ENCODE results near the gene ANKRD55.
"Not testable (repeated sequence)": the region's sequence is repeated elsewhere in the genome, so short reads cannot be mapped to it uniquely, and the experiment has no call there.

Gene ANKRD55

DNA sequence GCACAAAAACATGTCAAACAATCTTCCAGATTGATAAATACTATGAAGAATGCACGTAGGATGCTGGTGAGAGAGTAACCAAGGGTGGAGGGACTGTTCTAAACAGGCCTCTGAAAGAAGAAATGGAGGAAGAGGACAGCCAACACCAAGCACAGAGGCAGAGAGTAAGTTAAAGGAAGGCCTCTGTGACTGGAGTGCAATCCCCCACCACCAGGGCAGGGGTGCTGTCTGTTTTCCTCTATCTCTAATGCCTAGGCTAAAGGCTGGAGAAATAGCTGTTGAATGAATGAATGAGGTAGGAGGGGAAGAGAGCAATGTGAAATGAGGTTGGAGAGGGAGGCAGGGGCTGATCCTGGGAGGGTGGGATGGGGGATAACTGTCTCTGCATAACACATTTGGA lies 88.9 kb downstream of the ANKRD55 start:
- no peak for DNase-seq (ENCODE audit: low read depth)

DNA sequence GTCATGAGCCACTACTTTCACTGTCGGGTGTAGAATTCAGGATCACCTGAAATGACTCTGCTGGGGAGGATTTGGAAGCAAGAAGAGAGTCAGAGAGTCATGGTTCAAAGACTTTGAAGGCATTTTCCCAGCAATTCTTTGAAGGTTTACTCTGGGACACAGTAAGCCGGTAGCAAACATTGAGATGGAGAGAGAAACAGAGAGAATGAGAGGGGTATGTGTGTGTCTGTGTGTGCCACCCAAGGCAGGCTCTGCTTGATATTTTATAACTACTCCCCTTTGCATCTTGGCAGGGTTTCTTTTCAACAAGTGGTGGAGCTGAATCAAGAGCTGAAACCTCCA lies 89.8 kb downstream of the ANKRD55 start:
- DNase-seq (ENCODE audit: low read depth): no peak

DNA sequence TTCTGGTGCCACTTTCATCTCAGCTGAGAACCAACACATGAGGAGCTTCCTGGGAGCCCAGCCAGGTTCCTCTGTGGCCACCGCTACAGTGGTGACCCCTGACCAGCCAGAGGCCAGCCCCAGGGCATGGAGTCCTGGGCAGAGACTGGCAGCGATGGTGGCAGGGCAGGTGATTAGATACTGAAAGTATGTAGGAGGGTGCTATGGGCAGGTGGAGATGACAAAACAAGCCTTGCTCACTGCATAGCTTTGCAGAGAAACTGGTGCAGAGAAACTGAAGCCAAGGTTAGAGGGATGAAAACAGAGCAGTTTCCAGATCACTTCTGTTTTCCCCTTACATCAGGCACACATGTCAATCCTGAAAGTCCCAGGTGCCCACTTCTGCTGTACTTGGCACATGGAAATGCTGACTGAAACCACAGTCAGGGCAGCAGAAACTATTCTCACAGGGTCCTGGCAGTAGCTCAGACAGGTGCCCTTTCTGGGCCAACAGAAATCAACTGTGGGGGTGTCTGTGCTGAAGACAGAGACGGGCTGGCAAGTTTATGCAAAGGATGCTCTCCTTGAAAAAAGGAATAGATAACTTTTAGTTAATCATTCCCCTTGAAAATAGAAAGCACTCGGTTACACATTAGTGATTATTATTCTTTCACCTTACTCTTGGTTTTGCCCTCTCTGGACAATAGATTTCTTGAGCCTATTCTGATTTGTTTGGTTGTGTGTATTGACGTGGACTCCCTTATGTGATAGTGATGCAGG lies 90.3 kb downstream of the ANKRD55 start:
- DNase-seq (ENCODE audit: low read depth): no peak

DNA sequence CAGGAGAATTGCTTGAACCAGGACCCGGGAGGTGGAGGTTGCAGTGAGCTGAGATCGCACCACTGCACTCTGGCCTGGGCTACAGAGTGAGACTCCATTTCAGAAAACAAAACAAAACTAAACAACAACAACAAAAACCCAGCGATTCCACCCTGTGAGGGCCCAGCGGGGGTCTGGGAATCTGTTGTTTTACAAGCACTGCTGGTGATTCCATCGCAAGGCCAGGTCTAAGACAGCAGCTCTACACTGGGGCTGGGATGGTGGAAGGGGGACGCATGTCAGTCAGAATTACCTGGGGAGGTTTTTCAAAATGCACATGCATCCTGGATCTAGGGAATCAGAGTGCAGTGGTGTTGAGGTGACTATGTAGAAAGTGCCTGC lies 90.9 kb downstream of the ANKRD55 start:
- no peak for DNase-seq (ENCODE audit: low read depth)

DNA sequence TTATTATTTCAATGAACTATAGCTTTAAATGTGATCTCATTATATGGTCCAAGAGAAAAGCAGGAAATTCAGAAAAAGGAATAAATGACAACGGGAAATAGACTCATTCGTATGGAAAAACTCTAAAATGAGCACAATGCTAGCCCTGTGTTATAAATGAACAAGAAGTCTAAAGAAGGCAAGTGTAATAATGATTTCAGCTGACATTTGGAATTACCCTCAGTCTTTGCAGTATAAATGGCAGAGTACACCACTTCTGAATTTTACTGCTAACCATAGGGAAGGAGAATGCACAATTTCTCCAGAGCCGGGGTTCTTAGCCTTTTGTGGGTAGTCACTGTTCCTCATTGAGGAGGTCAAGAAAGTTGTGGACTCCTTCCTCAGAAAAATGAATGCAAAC lies 93.1 kb downstream of the ANKRD55 start:
- DNase-seq (ENCODE audit: low read depth): no peak

DNA sequence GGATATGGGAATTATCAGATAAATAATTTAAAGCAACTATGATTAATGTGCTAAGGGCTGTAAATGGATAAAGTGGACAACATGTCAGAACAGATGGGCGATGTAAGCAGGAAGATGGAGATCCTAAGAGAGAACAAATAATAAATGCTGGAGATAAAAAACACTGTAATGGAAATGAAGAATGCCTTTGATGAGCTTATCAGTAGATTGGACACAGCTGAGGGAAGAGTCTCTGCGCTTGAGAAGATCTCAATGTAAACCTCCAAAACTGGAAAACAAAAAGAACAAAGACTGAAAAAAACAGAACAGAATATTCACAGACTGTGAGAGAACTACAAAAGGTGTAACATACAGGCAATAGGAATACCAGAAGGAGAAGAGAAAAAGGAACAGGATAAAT lies 102.5 kb downstream of the ANKRD55 start:
- no peak for DNase-seq (ENCODE audit: low read depth)

DNA sequence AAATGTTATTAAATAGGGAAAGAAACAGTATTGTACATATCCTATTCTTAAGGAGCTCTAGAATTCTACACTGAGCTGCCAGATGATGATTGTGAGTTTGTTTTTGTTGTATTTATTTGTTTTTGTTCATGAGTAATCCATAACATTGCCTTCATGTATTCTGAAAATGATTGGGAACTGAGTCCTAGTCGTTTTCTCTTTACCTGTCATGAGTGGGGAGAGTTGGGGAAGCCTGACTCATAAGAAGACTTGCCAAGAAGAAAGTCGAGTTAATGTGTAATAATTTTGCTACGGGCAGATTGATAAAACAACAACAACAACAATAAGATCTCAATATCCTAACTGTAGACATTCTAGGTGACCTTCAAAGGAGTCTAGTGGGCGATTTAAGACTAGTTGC lies 103.8 kb downstream of the ANKRD55 start:
- DNase-seq (ENCODE audit: low read depth): no peak

DNA sequence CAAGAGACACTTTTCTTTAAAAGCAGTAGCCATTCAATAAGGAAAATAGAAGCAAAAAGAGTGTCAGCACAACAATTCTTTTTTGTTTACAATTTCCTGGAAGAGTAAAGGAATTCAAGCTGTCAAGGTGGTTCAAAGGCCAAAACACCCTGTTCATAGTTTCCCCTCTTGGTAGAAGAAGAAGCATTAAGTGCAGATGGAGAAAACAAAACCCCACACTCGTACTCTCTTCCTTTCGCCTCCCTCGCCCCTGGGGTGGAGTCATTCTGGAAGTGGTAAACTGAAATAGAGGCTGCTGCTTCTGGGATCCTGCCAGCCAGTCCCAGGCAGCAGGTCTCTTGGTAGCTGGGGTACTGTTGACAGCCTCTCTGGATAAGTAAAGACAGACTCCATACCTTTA lies 105.0 kb downstream of the ANKRD55 start:
- no peak for DNase-seq (ENCODE audit: low read depth)

DNA sequence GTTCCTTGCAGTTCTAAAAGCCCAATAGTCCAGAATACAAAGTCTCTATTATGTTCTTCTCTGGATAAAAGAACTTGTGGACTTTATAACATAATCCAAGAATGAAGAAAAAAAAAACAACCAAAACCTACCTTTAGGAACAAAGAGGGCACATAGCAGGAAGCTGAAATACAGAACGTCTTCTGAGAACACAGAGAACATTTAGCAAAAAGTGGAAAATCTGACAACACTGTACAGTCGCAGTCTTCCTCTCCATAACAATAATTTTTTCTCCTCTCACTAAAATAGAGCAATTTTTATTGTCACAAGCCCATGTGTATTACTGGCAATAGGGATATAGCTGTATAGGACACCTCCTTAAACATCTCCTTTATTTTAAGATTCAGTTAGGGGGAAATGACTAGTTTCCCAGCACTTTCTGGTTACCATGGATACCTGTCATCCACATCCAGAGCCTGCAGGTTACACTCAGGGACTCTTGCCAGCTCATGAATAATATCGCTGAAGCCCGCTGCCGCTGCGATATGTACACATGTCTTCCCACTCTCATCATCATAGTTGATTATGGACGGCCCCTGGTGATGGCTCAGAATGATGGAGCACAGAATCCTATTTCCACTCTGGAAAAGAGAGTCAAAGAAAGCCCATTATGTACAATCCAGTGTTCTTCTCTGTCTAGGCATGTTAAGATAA lies 106.5 kb downstream of the ANKRD55 start:
- DNase-seq (ENCODE audit: low read depth): no peak

DNA sequence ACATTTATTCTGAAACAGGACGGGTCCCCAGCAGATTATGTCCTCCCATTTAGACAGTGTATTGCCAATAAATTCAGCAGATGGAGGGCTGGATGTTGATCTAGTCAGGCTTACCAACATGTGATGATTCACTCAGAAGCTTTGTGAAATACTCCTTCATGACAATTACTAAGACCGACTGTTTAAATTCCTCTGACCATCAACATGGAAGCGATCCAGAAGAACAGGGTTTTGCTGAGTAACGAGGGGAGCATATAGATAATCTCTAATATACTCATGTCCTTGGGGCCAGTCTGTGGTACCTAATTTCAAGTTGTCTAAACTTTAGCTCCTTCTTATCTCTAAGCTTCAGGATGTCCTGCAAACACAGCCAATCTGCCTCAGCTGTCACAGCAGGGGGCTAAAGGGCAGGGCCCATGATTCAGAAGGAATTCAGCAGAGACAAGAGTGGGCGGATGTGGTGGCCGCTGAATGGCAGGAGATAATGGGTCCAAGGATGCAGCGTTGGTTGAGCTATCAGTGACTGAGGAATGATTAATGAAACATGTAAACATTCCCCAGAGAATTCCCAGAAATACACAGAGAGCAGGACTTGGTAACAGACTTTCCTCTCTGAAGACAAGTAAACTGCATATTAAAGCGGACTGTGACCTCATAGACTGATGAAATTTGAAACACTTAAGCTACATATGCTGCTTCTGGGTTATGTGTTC lies 109.4 kb downstream of the ANKRD55 start:
- no peak for DNase-seq (ENCODE audit: low read depth)

DNA sequence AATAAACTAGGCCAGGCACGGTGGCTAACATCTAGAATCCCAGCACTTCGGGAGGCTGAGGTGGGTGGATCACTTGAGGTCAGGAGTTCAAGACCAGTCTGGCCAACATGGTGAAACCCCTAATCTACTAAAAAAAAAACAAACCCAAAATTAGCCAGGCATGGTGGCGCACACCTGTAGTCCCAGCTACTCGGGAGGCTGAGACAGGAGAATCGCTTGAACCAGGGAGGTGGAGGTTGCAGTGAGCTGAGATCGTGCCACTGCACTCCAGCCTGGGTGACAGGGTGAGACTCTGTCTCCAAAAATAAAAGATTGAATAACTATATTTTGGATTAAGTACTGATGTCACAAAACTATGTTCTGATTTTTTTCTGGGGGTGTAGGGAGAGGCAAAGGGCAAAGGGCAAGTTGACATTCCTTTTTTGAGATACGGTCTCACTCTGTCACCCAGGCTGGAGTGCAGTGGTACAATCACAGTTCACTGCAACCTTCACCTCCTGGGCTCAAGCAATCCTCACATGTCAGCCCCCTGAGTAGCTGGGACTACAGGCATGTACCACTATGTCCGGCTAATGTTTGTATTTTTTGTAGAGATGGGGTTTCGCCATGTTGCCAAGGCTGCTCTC lies 110.7 kb downstream of the ANKRD55 start:
- DNase-seq (ENCODE audit: low read depth): not testable (repeated sequence)

DNA sequence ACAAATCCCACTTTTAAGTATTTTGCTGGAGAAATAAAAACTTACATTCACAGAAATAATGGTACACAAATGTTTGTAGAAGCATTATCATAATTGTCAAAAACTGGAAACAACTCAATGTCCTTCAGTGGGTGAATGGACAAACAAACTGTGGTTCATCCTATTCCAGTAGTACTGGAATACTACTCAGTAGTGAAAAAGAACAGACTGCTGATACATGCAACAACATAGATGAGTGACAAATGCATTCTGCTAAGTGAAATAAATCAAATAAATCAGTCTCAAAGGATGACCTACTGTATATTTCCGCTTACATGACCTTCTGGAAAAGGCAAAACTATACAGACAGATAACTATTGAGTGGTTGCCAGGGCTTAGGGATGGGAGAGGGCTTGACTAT lies 114.1 kb downstream of the ANKRD55 start:
- DNase-seq (ENCODE audit: low read depth): no peak

DNA sequence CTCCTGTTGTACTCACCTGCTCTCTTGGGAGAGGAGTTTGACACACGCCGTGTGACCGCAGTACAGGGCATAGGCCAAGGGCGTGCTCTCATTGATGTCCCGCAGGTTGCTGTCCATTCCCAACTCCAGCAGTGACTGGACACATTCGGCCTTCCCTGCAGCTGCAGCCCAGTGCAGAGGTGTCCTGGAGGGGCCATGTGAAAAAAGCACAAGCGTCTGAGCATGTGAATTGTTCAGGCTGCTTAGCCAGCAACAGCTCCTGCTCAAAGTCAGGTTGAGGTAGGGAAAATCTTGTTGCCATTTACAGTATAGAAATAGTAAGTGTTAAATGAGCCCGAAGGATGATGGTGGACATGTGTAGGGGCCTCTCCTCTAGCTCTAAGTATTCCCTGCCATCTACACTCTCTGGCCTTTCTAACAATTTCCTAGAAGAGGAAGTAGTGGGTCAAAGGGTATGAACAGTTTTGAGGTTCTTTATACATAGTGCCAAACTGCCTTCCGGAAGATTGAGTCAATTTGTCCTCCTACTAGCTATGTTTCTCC lies 116.5 kb downstream of the ANKRD55 start:
- DNase-seq (ENCODE audit: low read depth): no peak

DNA sequence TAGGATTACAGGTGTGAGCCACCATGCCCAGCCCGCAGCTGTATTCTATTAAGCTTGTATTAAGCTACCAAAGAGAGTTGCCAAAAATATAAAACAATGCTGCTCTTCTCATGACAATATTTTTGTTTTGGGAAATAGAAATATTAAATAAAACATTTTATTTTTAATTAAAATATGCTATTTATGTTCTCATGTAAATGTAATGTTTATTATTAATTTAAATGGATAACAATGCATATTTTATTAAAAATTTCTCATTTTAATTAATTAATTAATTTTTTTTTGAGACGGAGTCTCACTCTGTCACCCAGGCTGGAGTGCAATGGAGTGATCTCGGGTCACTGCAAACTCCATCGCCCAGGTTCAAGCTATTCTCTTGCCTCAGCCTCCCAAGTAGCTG lies 117.5 kb downstream of the ANKRD55 start:
- no peak for DNase-seq (ENCODE audit: low read depth)

DNA sequence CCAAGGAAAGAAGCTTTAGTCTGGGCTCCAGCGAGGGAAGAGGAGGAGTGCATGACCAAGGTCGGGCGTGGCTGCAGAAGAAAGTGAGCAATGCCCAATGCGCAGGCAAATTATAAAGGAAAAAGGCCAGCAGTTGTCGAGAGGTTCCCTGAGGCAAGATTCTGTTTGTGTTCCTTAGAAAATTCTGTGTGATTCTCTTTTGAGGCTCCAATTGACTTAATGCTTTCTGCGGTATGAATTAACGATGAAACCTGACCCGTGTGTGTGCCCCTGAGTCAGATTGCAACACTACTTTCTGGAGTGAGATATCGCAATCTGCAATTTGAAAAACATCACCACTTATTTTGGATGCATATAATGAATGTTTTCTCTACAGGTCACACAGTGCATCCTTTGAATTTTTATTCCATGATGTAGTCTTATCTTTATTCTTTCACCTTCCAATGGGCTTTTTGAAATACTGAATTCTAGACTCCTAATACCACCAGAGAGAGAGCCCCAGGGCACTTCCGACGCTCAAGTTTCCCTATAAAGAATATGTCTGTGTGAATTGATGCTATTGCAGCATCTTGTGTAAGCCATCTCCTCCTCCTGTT lies 120.5 kb downstream of the ANKRD55 start:
- DNase-seq (ENCODE audit: low read depth): no peak

DNA sequence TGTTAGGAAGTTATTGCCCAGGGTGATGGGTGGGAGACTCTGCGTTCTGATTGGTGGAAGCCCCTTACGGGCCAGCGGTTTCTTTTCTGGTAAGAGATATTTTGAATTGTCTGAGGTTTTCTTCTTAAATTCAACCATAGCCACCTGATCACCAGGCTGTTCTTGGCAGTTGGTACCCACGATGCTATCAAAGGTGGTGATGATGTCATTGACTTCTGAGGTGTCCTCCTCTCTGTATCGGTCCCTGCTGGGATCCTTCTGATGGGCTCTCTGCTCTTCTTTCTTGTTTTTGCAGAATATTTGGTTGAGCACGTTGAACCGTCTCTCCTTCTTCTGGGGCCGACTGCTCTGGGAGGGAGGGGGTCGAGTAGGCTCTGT lies 121.7 kb downstream of the ANKRD55 start:
- no peak for DNase-seq (ENCODE audit: low read depth)

DNA sequence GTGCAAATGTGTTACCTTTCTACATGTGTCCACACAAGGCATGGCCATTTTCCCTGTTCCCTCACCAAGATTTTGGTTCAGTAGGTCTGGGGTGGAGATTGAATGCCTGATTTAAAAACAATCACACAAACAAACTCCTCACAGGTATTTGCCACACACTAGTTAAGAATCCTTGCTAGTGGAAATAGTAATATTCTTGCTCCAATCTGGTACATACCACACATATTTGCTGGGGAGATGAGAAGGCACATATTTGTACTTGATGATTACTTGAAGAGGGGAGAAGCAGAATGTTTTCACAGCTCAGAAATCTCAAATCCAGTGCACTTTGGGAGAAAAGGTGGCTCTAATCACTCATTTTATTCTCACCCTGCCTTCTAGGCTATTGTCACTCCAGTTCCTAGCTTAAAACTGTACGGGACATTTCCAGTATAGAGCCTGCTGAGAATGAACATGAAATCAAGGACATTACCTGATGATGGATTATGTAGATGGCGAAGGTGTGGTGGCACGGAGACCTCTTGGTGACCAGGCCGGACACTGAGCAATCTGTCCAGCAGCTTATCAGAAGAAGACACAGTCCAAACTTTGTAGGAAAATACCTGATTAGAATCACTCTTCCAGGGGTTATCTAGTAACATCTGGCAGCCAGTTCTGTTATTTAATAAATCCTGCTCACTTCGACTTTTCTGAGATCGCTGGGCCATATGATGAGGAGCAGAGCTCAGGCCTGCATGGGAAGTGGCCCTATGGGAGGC lies 122.3 kb downstream of the ANKRD55 start:
- DNase-seq (ENCODE audit: low read depth): no peak

DNA sequence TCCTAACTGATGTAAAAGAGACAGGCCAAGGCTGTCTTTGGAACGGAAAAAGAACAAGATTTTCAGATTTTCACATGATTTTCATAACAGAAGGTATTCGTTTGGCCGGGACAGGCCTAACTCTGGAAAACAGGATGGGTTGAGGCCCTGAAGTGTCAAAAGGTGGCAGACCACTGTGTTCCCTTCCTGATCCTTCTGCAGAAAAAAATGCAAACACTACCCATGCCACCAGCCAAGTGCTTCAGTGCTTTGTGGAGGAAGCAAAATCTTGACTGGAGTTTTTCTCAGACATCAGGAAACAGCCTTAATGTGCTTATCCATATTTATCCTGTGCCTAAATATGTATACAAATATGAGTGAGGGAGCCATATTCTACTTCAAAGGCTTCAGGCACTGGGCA lies 124.9 kb downstream of the ANKRD55 start:
- DNase-seq (ENCODE audit: low read depth): no peak

DNA sequence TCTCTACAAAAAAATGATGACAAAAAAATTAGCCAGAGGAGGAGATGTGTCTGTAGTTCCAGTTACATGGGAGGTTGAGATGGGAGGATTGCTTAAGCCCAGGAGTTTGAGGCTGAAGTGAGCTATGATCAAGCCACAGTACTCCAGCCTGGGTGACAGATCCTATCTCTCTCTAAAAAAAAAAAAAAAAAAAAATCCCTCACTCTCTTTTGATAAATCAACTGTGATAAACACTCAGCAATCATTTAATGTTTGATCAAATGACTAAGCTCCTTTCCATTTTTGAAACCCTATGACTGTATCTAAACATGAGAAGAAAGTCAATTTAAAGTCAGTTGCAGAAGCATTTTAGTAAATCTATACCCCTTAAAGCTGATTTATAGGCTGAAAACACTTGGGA lies 126.3 kb downstream of the ANKRD55 start:
- DNase-seq (ENCODE audit: low read depth): no peak

DNA sequence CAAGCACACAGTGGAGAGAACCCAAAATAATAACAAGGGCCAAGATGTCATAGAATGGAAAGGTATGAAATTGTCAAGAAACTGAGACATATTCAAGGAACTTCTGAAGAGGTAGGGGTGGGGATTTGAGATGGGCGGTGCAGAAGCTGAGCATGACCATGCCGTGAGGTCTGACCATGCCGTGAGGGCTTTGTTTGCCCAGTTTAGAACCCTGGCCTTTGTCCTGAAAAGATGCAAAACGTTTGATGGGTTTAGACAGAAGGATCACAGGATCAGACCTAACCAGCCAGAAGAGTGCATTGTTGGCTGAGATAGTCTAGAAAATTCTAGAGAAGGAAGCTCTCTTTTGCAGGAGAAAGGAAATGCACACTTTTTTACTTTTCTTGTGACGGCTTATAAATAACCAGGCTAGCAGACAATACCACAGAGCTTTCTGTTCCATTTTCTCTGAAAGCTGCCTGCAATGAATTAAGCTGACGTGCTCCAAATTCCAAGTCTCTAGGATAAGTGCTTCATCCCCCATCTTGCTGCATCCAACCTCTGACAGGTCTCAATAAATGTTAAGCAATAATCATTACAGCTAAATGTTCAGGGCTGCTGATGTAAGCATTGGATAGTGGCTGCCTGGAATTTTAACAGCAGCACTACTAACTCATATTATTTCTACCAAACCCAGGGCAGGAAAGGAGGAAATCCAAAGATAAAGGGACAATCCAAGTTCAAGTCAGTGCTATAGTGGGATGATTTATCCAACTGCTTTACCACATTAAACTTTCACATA lies 127.4 kb downstream of the ANKRD55 start:
- no peak for DNase-seq (ENCODE audit: low read depth)

DNA sequence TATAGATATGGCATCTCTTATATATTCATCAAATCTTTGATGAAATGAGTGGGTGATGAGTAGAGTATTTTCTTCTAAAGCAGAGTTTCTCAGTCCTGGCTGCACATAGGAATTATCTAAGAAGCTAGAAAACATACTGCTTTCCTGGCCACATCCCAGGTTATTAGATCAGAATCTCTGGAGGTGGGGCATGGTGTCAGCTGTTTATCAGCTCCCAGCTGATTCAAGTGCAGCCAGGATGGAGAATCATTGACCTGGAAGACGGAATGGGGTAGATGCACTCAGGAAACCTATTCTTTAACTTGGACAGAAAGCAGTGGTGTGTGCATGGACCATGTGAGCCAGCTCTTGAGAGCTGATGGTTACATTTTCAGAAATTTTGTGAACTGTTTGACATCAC lies 130.2 kb downstream of the ANKRD55 start:
- no peak for DNase-seq (ENCODE audit: low read depth)

Data from T-helper 22 cell (primary cell).